ENCODE data around the gene GSAP. TPM values are rescaled to one million over a fixed set of nuclear protein-coding genes. Genes with fewer than 3 reads are reported as not detected.

The GSAP gene
- total RNA-seq, 2 experiments from 2014 or later: 7.8 to 8.7 TPM

- Mint-ChIP-seq H3K27me3 (peaks cover 5% of the 10 kb centered on the region), H3K27ac (peak overlapping the region; percentile 87), H3K36me3 (ENCODE audit: low read depth) (peaks cover 4% of the 10 kb centered on the region), H3K4me3 (no peak overlapping the region), H3K9me3 (no peaks in the 10 kb centered on the region), H3K4me1 (peaks cover 46% of the 10 kb centered on the region)
- POLR2A ChIA-PET: no interaction called here
- CTCF ChIA-PET: interaction anchor here (2.0 to 2.1 kb wide), 2 partner anchors 10 to 12 kb away, joined by 7 to 13 read pairs; no protein-coding TSS in a partner anchor
- DNase-seq: no peak
These were observed 12.7 kb upstream of the GSAP start for GRCh38 chr7:77428777-77429231.

GRCh38 chr7:77427996-77428603 lies 12.0 kb upstream of the GSAP start:
- peak; percentile 31 for DNase-seq
- Mint-ChIP-seq H3K4me1 (peaks cover 46% of the 10 kb centered on the region), H3K27me3 (peaks cover 2% of the 10 kb centered on the region), H3K4me3 (peak overlapping the region; percentile 19), H3K9me3 (no peaks in the 10 kb centered on the region), H3K27ac (peak overlapping the region; percentile 87), H3K36me3 (ENCODE audit: low read depth) (peaks cover 4% of the 10 kb centered on the region)
- ChIA-PET CTCF (interaction anchor here (1.9 to 2.1 kb wide), 3 partner anchors 9 to 15 kb away, joined by 4 to 13 read pairs (median 7); no protein-coding TSS in a partner anchor), POLR2A (no interaction called here)

GRCh38 chr7:77426521-77427051 lies 10.4 kb upstream of the GSAP start:
- H3K4me1 Mint-ChIP-seq: peaks cover 46% of the 10 kb centered on the region
- no peak overlapping the region for H3K27ac Mint-ChIP-seq
- H3K9me3 Mint-ChIP-seq: no peaks in the 10 kb centered on the region
- peaks cover 4% of the 10 kb centered on the region for H3K36me3 Mint-ChIP-seq (ENCODE audit: low read depth)
- peaks cover 10% of the 10 kb centered on the region for H3K27me3 Mint-ChIP-seq
- ChIA-PET CTCF (interaction anchor here (1.9 kb wide), 1 partner anchor 13 kb away, joined by 4 read pairs; no protein-coding TSS in a partner anchor), POLR2A (no interaction called here)
- H3K4me3 Mint-ChIP-seq: no peak overlapping the region
- no peak for DNase-seq

GRCh38 chr7:77426052-77426404 lies 9.9 kb upstream of the GSAP start:
- Mint-ChIP-seq H3K27ac (no peak overlapping the region), H3K4me1 (peaks cover 44% of the 10 kb centered on the region), H3K36me3 (ENCODE audit: low read depth) (peaks cover 4% of the 10 kb centered on the region), H3K9me3 (no peaks in the 10 kb centered on the region), H3K27me3 (peaks cover 15% of the 10 kb centered on the region), H3K4me3 (no peak overlapping the region)
- no peak for DNase-seq
- POLR2A ChIA-PET: no interaction called here
- CTCF ChIA-PET: no interaction called here

GRCh38 chr7:77425101-77426051 lies 9.2 kb upstream of the GSAP start:
- Mint-ChIP-seq H3K4me3 (no peak overlapping the region), H3K4me1 (peaks cover 37% of the 10 kb centered on the region), H3K36me3 (ENCODE audit: low read depth) (peaks cover 4% of the 10 kb centered on the region), H3K27ac (no peak overlapping the region), H3K9me3 (no peaks in the 10 kb centered on the region), H3K27me3 (peaks cover 16% of the 10 kb centered on the region)
- no peak for DNase-seq
- POLR2A ChIA-PET: no interaction called here
- CTCF ChIA-PET: no interaction called here

GRCh38 chr7:77422500-77422899 lies 6.4 kb upstream of the GSAP start:
- POLR2A ChIA-PET: no interaction called here
- no peaks in the 10 kb centered on the region for H3K36me3 Mint-ChIP-seq (ENCODE audit: low read depth)

GRCh38 chr7:77420986-77421672 lies 5.0 kb upstream of the GSAP start:
- no peak overlapping the region for H3K4me3 Mint-ChIP-seq
- H3K4me1 Mint-ChIP-seq: peaks cover 24% of the 10 kb centered on the region
- H3K27ac Mint-ChIP-seq: no peak overlapping the region
- ChIA-PET POLR2A (no interaction called here), CTCF (no interaction called here)
- no peaks in the 10 kb centered on the region for H3K9me3 Mint-ChIP-seq
- H3K36me3 Mint-ChIP-seq (ENCODE audit: low read depth): no peaks in the 10 kb centered on the region
- H3K27me3 Mint-ChIP-seq: peaks cover 29% of the 10 kb centered on the region
- DNase-seq: no peak

More at GRCh38 chr7:77422500-77422899, 6.4 kb upstream of the GSAP start:
- CTCF ChIA-PET: no interaction called here
- Mint-ChIP-seq H3K4me3 (no peak overlapping the region), H3K4me1 (peaks cover 26% of the 10 kb centered on the region), H3K27me3 (peaks cover 22% of the 10 kb centered on the region), H3K9me3 (no peaks in the 10 kb centered on the region), H3K27ac (no peak overlapping the region)
- DNase-seq: no peak

GRCh38 chr7:77420438-77420837 lies 4.3 kb upstream of the GSAP start:
- Mint-ChIP-seq H3K4me3 (no peak overlapping the region), H3K9me3 (no peaks in the 10 kb centered on the region), H3K27me3 (peaks cover 29% of the 10 kb centered on the region), H3K27ac (no peak overlapping the region), H3K36me3 (ENCODE audit: low read depth) (no peaks in the 10 kb centered on the region), H3K4me1 (peaks cover 24% of the 10 kb centered on the region)
- CTCF ChIA-PET: no interaction called here
- DNase-seq: no peak
- POLR2A ChIA-PET: no interaction called here

- H3K27ac Mint-ChIP-seq: no peak overlapping the region
- no peaks in the 10 kb centered on the region for H3K36me3 Mint-ChIP-seq (ENCODE audit: low read depth)
- ChIA-PET CTCF (interaction anchor here (1.5 to 1.7 kb wide), 2 partner anchors 10 to 172 kb away, joined by 3 to 7 read pairs; no protein-coding TSS in a partner anchor), POLR2A (no interaction called here)
- no peak overlapping the region for H3K4me3 Mint-ChIP-seq
- H3K9me3 Mint-ChIP-seq: no peaks in the 10 kb centered on the region
- H3K4me1 Mint-ChIP-seq: peaks cover 33% of the 10 kb centered on the region
- peaks cover 33% of the 10 kb centered on the region for H3K27me3 Mint-ChIP-seq
- DNase-seq: no peak
These were observed 3.0 kb upstream of the GSAP start for GRCh38 chr7:77419102-77419501.

- Mint-ChIP-seq H3K9me3 (no peaks in the 10 kb centered on the region), H3K27ac (no peak overlapping the region), H3K36me3 (ENCODE audit: low read depth) (no peaks in the 10 kb centered on the region), H3K27me3 (peaks cover 39% of the 10 kb centered on the region), H3K4me3 (no peak overlapping the region), H3K4me1 (peaks cover 37% of the 10 kb centered on the region)
- CTCF ChIA-PET: interaction anchor here (0.6 kb wide), 1 partner anchor 172 kb away, joined by 3 read pairs; no protein-coding TSS in a partner anchor
- no peak for DNase-seq
- POLR2A ChIA-PET: no interaction called here
These were observed 1.7 kb upstream of the GSAP start for GRCh38 chr7:77417801-77418200.

GRCh38 chr7:77416621-77417371 lies 647 bp upstream of the GSAP start:
- ChIA-PET POLR2A (no interaction called here), CTCF (no interaction called here)
- Mint-ChIP-seq H3K36me3 (ENCODE audit: low read depth) (no peaks in the 10 kb centered on the region), H3K9me3 (no peaks in the 10 kb centered on the region), H3K4me3 (peak overlapping the region; percentile 63), H3K27ac (peak overlapping the region; percentile 80), H3K4me1 (peaks cover 38% of the 10 kb centered on the region), H3K27me3 (peaks cover 32% of the 10 kb centered on the region)
- DNase-seq: no peak

GRCh38 chr7:77415476-77415822 lies 700 bp downstream of the GSAP start:
- DNase-seq: no peak
- peak overlapping the region; percentile 66 for H3K4me3 Mint-ChIP-seq
- no peaks in the 10 kb centered on the region for H3K36me3 Mint-ChIP-seq (ENCODE audit: low read depth)
- CTCF ChIA-PET: interaction anchor here (1.6 kb wide), 1 partner anchor 46 kb away, joined by 3 read pairs; no protein-coding TSS in a partner anchor
- H3K9me3 Mint-ChIP-seq: no peaks in the 10 kb centered on the region
- H3K4me1 Mint-ChIP-seq: peaks cover 38% of the 10 kb centered on the region
- H3K27me3 Mint-ChIP-seq: peaks cover 27% of the 10 kb centered on the region
- POLR2A ChIA-PET: no interaction called here
- peak overlapping the region; percentile 57 for H3K27ac Mint-ChIP-seq
